NCI-H748 (cell line): Measurements from ENCODE around the gene SPAG16.

ENCODE experiments used
- DNase-seq: peaks from one replicate; lab custom pipeline; 2025; ENCODE audit not compliant: unreplicated experiment; lab: John Stamatoyannopoulos, UW

SPAG16 gene

DNA sequence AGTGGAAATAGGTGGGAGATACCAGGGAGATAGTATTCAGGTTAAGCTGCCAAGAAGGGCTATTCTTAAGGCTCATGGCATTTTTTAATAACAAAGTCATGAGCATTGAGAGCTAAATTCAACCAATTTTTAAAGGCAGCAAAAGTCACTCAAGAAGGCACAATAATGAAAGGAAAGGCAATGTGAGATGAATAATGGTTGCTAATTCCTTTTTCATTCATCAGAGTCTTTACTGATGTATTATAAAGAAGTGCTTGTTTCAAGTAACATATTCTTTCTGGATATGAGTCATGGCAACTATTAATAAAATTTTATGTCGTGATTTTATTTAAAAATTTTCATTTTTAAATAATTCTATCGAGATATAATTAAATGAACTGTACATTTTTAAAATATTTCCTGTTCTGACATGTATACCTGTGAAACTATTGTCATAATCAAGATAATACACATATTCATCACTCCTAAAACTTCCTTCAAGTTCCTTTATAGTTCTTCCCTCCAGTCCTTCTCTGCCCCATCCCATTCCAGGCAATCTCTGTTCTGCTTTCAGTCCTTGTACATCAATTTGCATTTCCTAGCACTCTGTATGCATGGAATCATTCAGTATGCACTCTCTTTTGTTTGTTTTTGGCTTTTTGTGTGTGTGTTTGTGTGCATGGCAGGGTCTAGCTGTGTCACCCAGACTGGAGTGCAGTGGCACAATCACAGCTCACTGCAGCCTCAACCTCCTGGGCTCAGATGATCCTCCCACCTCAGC, 1167.4 kb downstream of the SPAG16 start:
- no peak for DNase-seq
